Inflammatory macrophage treated with lipopolysaccharide for 1 hour (primary cell): ENCODE measurements around the gene PTPN9.
"Not testable (repeated sequence)": the region's sequence is repeated elsewhere in the genome, so short reads cannot be mapped to it uniquely, and the experiment has no call there.

ENCODE experiments used
- DNase-seq, 2 donors: peaks; one replicate each; pipeline ENCODE4 v3.0.0-alpha.2; 2020 to 2022

Gene PTPN9

DNA sequence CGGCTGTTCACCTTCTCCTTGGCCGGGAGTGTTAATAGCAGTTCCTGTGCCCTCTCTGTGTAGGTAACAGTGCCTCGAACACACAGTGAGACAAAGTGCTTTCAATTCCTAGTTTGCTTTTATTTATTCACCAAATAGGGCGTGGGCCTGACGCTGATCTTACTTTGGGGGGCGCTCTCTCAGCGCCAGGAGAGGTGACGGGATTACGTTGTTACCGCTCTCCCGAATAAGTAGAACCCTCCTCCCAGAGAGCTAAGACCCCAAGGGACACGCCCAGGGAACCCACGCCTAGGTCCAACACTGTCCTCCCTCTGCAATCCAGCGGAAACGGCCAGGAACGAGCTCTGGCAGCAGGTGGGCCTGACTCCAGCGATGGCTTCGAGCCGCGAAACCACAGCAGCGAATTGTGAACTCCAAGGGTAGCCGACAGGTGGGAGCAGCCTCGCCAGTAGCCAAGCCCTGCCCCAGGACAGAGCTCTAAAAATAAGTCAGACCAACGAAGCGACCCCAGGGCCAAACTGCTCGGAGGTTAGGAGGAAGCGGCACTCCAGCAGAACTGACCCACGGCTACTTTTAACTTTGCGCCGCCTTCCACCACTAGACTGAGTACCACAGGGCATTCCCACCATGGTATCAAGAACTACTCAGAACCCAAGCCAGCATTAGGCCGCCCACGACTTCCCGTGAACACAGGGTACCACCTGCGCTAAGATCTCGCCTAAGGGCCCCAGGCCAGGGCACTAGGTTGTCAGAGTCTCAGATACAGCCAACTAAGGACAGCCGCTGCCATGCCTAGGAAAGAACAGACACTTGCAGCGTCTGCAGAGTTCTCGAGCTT lies 126.0 kb downstream of the PTPN9 start:
- DNase-seq = peak; percentile 17 to 26

DNA sequence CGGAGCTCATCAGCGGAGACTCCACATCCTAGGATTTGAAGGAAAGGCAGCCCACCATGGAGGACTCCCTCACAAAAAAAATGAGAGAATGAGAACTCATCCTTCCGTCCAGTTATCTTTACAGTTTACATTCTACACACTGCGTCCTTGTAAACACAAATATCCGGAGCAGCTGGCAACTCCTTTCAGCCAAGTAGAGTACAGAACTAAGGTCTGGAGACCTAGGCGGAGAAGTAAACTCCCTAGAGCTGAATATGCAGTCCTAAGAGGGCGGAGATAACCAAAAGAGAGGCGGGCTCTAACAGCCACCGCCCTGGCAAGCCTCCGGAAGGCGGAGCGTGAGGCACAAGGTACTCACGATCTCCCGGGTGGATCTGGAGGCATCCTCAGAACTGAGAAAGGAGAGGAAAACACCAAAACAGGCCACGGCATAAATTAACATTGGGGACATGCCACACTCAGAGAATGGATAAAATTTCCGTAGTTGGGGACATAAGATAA lies 126.7 kb downstream of the PTPN9 start:
- DNase-seq = peak; percentile 79 to 82

DNA sequence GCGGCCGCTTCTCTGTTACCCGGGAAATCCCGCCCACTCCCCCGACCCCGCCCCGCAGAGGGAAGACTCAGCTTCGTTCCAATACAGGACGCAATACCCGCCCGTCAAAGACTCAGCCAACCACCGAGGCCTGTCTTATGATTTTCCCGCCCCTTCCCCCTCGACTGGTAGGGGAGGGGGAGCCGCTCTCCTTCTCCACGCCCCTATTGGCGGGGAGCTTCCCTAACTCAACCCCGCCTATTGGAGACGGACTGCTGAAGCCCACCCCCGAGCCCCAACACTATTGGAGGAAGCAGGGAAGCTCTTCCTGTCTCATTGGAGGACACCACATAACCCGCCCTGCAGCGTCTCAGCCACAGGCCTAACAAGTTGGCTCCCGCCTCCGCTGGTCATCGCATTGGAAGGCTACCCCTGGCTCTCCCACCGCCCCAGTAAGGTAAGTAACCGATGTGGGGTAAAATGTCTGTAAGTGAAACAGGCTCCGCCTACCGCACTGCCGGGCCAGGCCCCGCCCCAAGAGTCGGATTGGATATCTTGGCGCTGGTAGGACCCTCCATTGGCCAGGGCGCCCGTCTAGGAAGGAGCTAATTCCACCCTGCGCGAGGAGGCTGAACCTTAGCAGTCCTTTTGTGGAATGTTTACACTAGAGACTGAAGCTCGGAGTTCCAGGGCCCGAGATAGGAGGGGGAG lies 127.3 kb downstream of the PTPN9 start, which contains the start of gene SIN3A:
SIN3A (minus strand) TSS at position 17 of the 690 bp plus-strand sequence. CDS start 21,315 bp downstream, outside the sequence.
- peak; percentile 99 to 100 for DNase-seq

DNA sequence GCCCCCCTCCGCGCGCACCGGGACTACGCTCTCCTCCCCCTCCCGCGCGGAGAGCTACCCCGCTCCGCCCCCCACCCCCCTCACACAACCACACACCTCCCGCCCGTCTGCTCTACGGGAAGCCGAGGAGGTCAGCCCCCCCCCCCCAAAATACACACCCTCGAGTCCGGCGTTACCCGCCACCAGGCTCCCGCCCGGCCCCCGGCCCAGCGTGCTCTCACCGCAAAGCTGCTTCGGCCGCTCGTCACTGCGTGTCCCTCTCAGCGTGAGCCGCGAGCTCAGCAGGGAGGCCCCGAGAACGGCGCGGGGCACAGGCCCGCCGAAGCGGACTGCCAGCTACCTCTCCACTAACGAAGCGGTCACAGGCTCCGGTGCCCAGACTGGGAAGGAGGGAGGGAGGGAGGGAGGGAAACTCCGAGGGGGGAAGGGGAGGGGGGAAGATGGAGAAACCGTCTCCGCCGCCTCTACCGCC lies 127.9 kb downstream of the PTPN9 start:
- no peak for DNase-seq

GRCh38 chr15:75450307-75451201 lies 128.6 kb downstream of the PTPN9 start:
- DNase-seq = peak; percentile 96 to 97

DNA sequence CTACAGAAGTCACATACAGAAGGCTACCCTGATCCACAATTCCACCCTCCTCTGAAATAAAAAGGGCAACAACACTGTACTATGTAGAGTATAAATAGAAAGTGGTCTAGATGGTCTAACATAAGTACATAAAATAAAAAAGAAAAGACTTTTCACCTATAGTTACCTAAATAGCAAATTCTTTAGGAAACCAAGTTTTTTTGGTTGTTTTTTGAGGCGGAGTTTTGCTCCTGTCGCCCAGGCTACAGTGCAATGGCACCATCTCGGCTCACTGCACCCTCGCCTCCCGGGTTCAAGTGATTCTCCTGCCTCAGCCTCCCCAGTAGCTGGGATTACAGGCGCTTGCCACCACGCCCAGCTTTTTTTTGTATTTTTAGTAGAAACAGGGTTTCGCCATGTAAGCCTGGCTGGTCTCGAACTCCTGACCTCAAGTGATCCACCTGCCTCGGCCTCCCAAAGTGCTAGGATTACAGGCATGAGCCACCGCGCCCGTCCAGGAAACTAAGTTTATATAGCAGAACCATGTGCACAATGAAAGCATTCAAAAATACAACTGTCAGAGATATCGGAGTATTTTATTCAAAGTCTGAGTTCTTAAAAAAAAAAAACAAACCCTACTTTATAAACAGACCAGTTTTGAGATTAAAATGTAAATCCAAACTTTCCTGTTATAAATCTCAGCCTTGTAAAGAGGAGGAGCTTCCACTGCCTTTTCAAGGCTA lies 129.4 kb downstream of the PTPN9 start:
- DNase-seq = no peak

GRCh38 chr15:75448171-75448570 lies 130.9 kb downstream of the PTPN9 start:
- DNase-seq = peak; percentile 41 to 48

DNA sequence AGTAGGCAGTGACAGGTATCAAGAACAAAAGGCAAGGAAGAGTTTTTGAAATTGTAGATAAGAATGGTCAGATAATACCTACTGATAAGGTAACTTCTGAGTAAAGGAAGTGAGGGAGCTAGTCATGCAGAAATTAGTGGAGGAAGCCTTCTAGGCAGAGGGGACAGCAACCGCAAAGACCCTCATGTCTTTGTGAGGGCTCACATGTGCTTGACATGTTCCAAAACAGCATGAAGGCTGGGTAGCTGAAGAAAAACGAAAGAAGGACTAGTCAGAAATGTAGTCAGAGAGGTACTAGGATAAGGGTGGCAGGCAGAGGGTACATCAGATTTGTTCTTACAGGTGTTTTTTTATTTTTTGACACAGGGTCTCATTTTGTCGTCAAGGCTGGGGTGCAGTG lies 133.0 kb downstream of the PTPN9 start:
- DNase-seq = no peak

GRCh38 chr15:75445324-75445723 lies 133.8 kb downstream of the PTPN9 start:
- not testable (repeated sequence) for DNase-seq

- peak in 1 of 2 donors; percentile 18 for DNase-seq
Observed at GRCh38 chr15:75443972-75444453, 135.1 kb downstream of the PTPN9 start.

- no peak for DNase-seq
Observed at GRCh38 chr15:75437721-75438120, 141.4 kb downstream of the PTPN9 start.

GRCh38 chr15:75436881-75437280 lies 142.2 kb downstream of the PTPN9 start:
- no peak for DNase-seq

DNA sequence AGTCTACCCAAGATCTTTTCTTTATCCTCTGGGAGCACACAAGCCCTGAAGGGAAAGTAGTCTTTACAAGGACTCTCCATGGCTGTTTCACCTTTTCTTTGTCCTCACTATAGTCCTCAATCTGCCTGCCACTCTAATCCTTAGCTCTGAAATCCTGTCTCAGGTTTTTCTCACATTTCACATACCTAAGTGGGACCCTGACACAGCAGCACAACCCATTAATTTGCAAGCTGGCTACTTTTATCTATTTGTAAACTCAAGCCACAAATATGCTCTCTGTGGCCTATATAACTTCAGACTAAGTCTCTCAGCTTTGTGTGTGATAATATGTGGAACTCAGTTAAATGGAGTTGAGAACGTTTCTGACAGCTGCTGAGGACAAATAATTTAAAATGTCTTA lies 147.4 kb downstream of the PTPN9 start:
- no peak for DNase-seq

GRCh38 chr15:75431270-75431669 lies 147.8 kb downstream of the PTPN9 start:
- DNase-seq = no peak

DNA sequence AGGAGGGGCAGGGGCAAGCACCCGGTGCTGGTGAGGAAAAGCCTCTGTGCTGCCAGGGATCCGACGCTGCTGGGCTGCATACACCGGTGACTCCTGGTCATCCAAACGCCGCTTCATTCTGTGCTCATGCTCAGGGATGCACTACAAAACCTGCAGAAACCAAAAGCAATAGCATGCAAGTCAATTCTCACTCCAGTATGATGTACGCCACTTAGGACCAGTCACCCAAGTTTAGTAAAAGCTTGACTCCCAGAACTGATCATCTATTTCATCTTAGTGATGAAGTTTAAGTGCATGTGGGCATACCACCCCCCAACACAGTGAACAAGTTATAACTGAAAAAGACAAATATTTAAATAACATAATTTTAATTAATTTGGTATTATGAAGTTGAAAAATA lies 148.9 kb downstream of the PTPN9 start:
- no peak for DNase-seq

DNA sequence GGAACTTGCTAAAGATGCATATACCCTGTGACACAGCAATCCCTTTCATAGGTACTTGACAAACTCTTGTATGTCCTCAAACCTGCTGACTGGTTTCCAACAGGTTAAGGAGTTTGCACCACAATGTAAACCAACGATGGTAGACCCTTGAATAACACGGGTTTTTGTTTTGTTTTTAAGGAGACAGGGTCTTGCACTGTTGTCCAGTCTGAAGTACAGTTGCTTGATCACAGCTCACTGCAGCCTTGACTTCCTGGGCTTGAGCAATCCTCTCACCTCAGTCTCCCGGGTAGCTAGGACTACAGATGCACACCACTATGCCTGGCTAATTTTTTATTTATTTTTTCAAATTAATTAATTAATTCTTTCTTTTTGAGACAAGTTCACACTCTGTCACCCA lies 151.0 kb downstream of the PTPN9 start:
- DNase-seq = no peak

- no peak for DNase-seq
Observed at GRCh38 chr15:75425966-75426500, 153.1 kb downstream of the PTPN9 start.

DNA sequence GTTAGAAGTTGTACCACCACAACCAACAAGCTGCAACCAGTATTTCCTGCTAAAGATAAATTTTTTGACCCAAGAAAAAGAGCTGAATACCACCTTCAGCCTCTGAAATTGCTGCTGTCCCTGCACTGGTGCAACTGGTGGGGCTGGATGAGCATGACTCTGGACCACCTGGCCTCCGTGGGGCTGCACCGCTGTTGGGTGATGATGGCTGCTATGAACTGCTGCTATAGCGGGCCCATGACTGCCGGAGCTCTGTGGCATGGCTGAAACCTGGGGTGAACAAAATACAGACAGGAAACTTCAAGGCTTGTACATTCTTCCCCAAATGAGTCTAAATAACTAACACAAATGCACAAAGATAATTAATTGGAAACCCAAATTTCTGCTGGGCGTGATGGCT lies 156.6 kb downstream of the PTPN9 start:
- DNase-seq = no peak

GRCh38 chr15:75420698-75421097 lies 158.4 kb downstream of the PTPN9 start:
- DNase-seq = no peak

DNA sequence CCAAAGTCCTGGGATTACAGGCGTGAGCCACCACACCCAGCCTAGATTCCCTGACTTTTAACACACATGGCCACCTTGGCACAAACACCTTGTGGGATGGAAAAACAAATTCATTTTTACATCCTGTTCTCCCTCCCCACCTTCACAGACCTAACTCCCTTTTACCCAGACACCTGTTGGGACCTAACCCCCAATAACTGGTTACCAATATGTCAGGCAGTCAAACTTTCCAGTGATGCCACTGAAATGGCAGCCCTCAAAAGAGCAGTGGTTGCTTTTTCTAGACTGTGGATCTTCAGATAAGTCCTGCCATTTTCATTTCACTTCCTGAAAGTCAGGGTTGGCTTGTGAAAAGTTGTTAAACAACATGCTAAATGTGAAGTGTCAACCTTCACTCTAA lies 162.5 kb downstream of the PTPN9 start:
- DNase-seq = no peak
